Endodermal cell (in vitro differentiated cells): ENCODE measurements around the gene RPL29. TPM values are rescaled to one million over a fixed set of nuclear protein-coding genes. Genes with fewer than 3 reads are reported as not detected.

Experiments used
- DNase-seq: peaks from one replicate; pipeline ENCODE4 v3.0.0-alpha.2; 2017
- H3K27ac ChIP-seq: 2 replicates; pipeline ENCODE4 v1.5.1; 2013; ENCODE audit warnings: mild to moderate bottlenecking, low read depth, low read length, moderate library complexity
- H3K27me3 ChIP-seq: 2 replicates; pipeline ENCODE4 v1.6.1; 2013; ENCODE audit warnings: mild to moderate bottlenecking, low read length, moderate library complexity; ENCODE audit not compliant: insufficient read depth, control insufficient read depth, poor library complexity, severe bottlenecking
- H3K36me3 ChIP-seq: 2 replicates; pipeline ENCODE4 v1.7.0; 2013; ENCODE audit warnings: mild to moderate bottlenecking, low read length, moderate library complexity; ENCODE audit not compliant: control insufficient read depth, insufficient read depth
- H3K4me1 ChIP-seq: one replicate; pipeline ENCODE4 v1.7.0; 2013; ENCODE audit warnings: low read length; ENCODE audit not compliant: control insufficient read depth, insufficient read depth
- H3K4me3 ChIP-seq: 2 replicates; pipeline ENCODE4 v1.5.1; 2013; ENCODE audit warnings: mild to moderate bottlenecking, low read length, moderate library complexity
- H3K9ac ChIP-seq: 2 replicates; pipeline ENCODE4 v1.6.1; 2013; ENCODE audit warnings: mild to moderate bottlenecking, low read length, moderate library complexity; ENCODE audit not compliant: poor library complexity, severe bottlenecking; ENCODE audit errors: extremely low read depth
- H3K9me3 ChIP-seq: 2 replicates; pipeline ENCODE4 v1.6.1; 2013; ENCODE audit warnings: mild to moderate bottlenecking, low read length, moderate library complexity; ENCODE audit not compliant: control insufficient read depth
- H3K27ac Mint-ChIP-seq: 2 replicates; pipeline ENCODE4 v1.8.0; 2020; ENCODE audit warnings: mixed read lengths
- H3K27me3 Mint-ChIP-seq: 2 replicates; pipeline ENCODE4 v1.8.0; 2021; ENCODE audit warnings: mild to moderate bottlenecking, mixed read lengths; ENCODE audit not compliant: insufficient read depth
- H3K36me3 Mint-ChIP-seq: 2 replicates; pipeline ENCODE4 v1.8.0; 2020; ENCODE audit warnings: low read depth, mixed read lengths
- H3K4me1 Mint-ChIP-seq: 2 replicates; pipeline ENCODE4 v1.8.0; 2020; ENCODE audit warnings: mixed read lengths
- H3K4me3 Mint-ChIP-seq: 2 replicates; pipeline ENCODE4 v1.8.0; 2020; ENCODE audit warnings: mild to moderate bottlenecking, moderate library complexity, mixed read lengths
- H3K9me3 Mint-ChIP-seq: 2 replicates; pipeline ENCODE4 v1.8.0; 2020; ENCODE audit warnings: mild to moderate bottlenecking, mixed read lengths
- CTCF ChIP-seq: fragments of 200-600 bp; sonication (generic); conservative IDR thresholded peaks from 2 replicates; pipeline ENCODE4 v1.5.0; 2021; ENCODE audit warnings: antibody characterized with exemption, mild to moderate bottlenecking
- WGBS, 2 experiments: methylation state at CpG; one replicate each; pipeline versions ENCODE4 v1.1.5 to v1.1.7; 2013; ENCODE audit warnings: missing lambda C conversion rate in 2 of 2, mixed read lengths in 1 of 2; ENCODE audit not compliant: insufficient coverage in 1 of 2, insufficient read length in 1 of 2; 5-methylcytosine and 5-hydroxymethylcytosine counted together
- total RNA-seq, 2 donors: library from RNA; stranded (reverse); fragmentation: NEBNext Ultra II Directional in 1 of 2; extraction: Animal tissue kit (Norgen Biotek cat#: 25700) in 1 of 2; gene quantifications; 2 replicates in 1 of 2; 3 replicates in 1 of 2; pipeline ENCODE4 v1.2.1, GENCODE V29; 2021

Gene RPL29
- total RNA-seq, 2 donors from 2014 or later: 1,325 to 1,600 TPM

DNA sequence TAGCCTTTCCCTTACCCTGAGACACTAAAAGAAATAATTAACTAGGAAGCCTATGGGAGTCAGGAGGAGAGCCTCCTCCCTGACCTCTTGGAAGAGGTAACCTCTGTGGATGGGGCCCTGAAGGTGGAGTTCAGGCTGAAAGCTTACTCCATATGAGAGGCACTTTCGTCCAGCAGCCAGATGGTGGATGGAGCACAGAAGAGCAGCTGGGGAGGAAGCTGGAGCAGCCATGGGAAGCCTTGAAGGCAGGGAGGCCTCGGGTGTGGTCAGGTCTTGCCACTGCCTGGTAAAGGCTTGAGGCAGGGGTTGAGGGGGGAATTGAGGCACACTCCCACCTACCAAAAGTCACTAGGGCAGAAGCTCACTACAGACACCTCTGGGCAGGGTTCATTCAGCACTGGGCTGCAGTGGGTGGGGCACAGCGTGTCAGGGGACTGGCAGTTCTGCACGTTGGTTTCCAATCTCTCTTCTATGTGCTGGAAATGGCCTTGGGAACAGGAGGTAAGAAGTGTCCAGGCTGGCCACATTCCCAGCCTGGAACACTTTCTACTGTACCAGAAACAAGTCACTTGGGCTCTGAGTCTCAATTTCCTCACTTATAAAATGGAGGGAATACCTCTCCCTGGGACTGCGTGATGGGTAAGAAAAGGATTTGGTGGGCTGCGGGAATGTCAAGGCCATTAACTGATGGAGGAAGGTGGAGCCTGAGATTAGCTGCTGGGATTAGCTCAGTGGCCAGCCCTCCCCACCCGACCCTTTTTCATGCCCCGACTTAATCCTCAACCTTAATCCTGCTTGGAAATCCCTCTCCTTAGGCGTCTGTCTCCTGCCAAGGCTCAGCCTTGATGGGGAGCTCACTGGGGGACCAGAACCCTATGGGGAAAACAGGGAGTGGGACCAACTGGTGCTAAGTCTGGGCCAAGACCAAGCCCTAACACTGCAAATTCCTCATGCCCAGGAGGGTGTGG is 33.8 kb downstream of the RPL29 start:
- Mint-ChIP-seq H3K27me3 (no peaks in the 10 kb centered on the region), H3K4me1 (peaks cover 22% of the 10 kb centered on the region), H3K4me3 (no peak overlapping the region), H3K36me3 (peaks cover 13% of the 10 kb centered on the region), H3K9me3 (no peaks in the 10 kb centered on the region), H3K27ac (no peak overlapping the region)
- Histone ChIP-seq H3K36me3 (peaks cover 54% of the 10 kb centered on the region), H3K9me3 (no peaks in the 10 kb centered on the region), H3K4me1 (peaks cover 21% of the 10 kb centered on the region), H3K27ac (no peak overlapping the region), H3K27me3 (no peaks in the 10 kb centered on the region), H3K9ac (no peak overlapping the region), H3K4me3 (no peak overlapping the region)
- DNase-seq: peak; percentile 58
- TF ChIP-seq CTCF: no peak
- WGBS, 2 experiments: 69 to 85% methylated on average over 6 to 9 of the region's 9 CpGs

DNA sequence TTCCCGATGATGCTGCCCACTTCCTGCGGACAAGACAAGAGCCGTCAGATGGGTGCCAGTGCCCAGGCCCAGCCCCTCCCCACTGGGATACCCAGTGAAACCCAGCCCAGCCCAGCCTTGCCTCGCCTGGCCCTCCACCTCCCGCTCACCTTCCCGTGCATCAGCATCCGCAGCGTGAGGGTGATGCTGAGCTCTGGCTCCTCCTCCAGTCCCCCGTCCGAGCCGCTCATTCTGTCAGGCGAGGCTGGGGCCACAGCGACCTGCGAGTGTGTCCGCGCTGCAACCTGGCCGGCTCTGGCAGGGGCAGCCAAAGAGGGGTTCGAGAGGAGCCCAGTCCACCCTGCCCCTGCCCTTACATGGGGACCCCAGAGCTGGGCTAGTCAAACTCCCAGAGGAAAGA is 34.7 kb downstream of the RPL29 start:
- H3K4me1 ChIP-seq: peaks cover 14% of the 10 kb centered on the region
- no peak overlapping the region for H3K4me3 Mint-ChIP-seq
- H3K9me3 ChIP-seq: no peaks in the 10 kb centered on the region
- peaks cover 22% of the 10 kb centered on the region for H3K4me1 Mint-ChIP-seq
- no peak overlapping the region for H3K27ac Mint-ChIP-seq
- H3K9ac ChIP-seq: no peak overlapping the region
- TF ChIP-seq CTCF: no peak
- H3K27me3 ChIP-seq: no peaks in the 10 kb centered on the region
- no peak overlapping the region for H3K27ac ChIP-seq
- DNase-seq: no peak
- peaks cover 59% of the 10 kb centered on the region for H3K36me3 ChIP-seq
- H3K27me3 Mint-ChIP-seq: peaks cover 5% of the 10 kb centered on the region
- no peak overlapping the region for H3K4me3 ChIP-seq
- H3K9me3 Mint-ChIP-seq: no peaks in the 10 kb centered on the region
- peaks cover 13% of the 10 kb centered on the region for H3K36me3 Mint-ChIP-seq
- 90 to 95% methylated on average over 13 to 18 of the region's 18 CpGs for WGBS, 2 experiments

DNA sequence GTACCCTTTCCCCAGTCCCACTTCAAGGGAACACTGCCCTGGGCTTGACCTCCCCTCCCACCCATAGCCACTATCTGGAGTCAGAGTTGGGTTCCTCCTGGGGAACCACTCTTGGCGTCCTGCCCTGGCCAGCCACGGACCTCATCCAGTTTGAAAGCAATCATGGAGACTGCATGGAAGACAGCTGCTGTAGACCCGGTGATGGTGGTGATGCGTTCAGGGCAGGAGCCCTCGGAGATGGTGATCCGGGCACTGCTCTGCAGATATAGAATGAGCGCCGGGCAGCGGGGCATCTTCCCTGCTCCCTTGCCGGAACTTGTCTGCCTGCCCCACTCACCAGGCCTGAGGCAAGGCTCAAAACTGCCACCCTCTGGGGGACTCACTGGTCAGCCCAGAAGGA is 35.3 kb downstream of the RPL29 start:
- Histone ChIP-seq H3K36me3 (peaks cover 59% of the 10 kb centered on the region), H3K9me3 (no peaks in the 10 kb centered on the region), H3K27ac (no peak overlapping the region), H3K27me3 (peaks cover 4% of the 10 kb centered on the region), H3K9ac (no peak overlapping the region), H3K4me1 (peaks cover 14% of the 10 kb centered on the region), H3K4me3 (no peak overlapping the region)
- no peak overlapping the region for H3K27ac Mint-ChIP-seq
- H3K4me3 Mint-ChIP-seq: no peak overlapping the region
- H3K4me1 Mint-ChIP-seq: peaks cover 17% of the 10 kb centered on the region
- H3K27me3 Mint-ChIP-seq: peaks cover 7% of the 10 kb centered on the region
- WGBS, 2 experiments: 93 to 94% methylated on average over 8 to 10 of the region's 10 CpGs
- H3K36me3 Mint-ChIP-seq: peaks cover 13% of the 10 kb centered on the region
- no peak for DNase-seq
- no peak for TF ChIP-seq CTCF
- H3K9me3 Mint-ChIP-seq: no peaks in the 10 kb centered on the region
